HCT116 (cell line): Measurements from ENCODE around the gene RGS11. TPM values are rescaled to one million over a fixed set of nuclear protein-coding genes. Genes with fewer than 3 reads are reported as not detected.

ENCODE experiments used
- ATAC-seq: fragments of 200-7000 bp; cut with Tn5 transposase; 2 replicates; pipeline ENCODE4 v1.9.1; 2020; ENCODE audit warnings: mild to moderate bottlenecking, moderate library complexity
- BruUV-seq: library from RNA; stranded (reverse); fragments of 400-500 nt; replicated peaks from 2 replicates; lab custom pipeline; 2021; lab: Mats Ljungman, UMichigan
- CTCF ChIA-PET: fragments of 300-600 bp; sonication (Branson Sonifier 250); formaldehyde crosslinking; loops from one replicate; lab custom pipeline; 2021; ENCODE audit warnings: antibody characterized with exemption; lab: Charles Lee
- POLR2A ChIA-PET: fragments of 300-600, 350-600 bp; sonication (Branson Sonifier 250); formaldehyde crosslinking; loops from one replicate; lab custom pipeline; 2021; ENCODE audit warnings: antibody characterized with exemption; lab: Charles Lee
- RAD21 ChIA-PET, 2 experiments: fragments of 300-600 bp; sonication (Branson Sonifier 250); formaldehyde crosslinking; loops; one replicate each; lab custom pipeline; 2023; ENCODE audit warnings: low total read pairs in 2 of 2; ENCODE audit not compliant: uncharacterized antibody in 2 of 2, unreplicated experiment in 2 of 2, low non-redundant PET in 1 of 2; lab: Charles Lee
- DNase-seq: peaks from one replicate; pipeline ENCODE4 v3.0.0-alpha.2; 2010; ENCODE audit warnings: low read depth, low spot score
- H2AFZ ChIP-seq: fragments of 200-600 bp; shearing (Covaris generic), sonication (generic); 2 replicates; pipeline ENCODE4 v1.6.1; 2017; ENCODE audit warnings: low read depth, mixed run types, mixed read lengths, antibody characterized with exemption, low read length; ENCODE audit not compliant: poor library complexity, severe bottlenecking
- H3K27ac ChIP-seq: 2 replicates; pipeline ENCODE4 v1.5.1; 2012; ENCODE audit warnings: low read depth, low read length
- H3K27me3 ChIP-seq: fragments of 200-600 bp; sonication (generic); 2 replicates; pipeline ENCODE4 v1.6.1; 2016; ENCODE audit warnings: mixed run types, low read length, mixed read lengths; ENCODE audit not compliant: insufficient read depth
- H3K36me3 ChIP-seq, 2 experiments: fragments of 200-500 bp in 1 of 2; fragments of 200-600 bp in 1 of 2; sonication (Bioruptor generic) in 1 of 2; sonication (generic) in 1 of 2; 2 replicates each; pipeline versions ENCODE4 v1.5.1 to v1.6.1; 2014 to 2016; ENCODE audit warnings: low read length in 2 of 2, inconsistent platforms in 1 of 2, mixed read lengths in 1 of 2, mixed run types in 1 of 2; ENCODE audit not compliant: insufficient read depth in 2 of 2, control insufficient read depth in 1 of 2
- H3K4me1 ChIP-seq, 2 experiments: fragments of 200-600 bp in 1 of 2; sonication (generic) in 1 of 2; 2 replicates each; pipeline versions ENCODE4 v1.5.1 to v1.6.1; 2012 to 2017; ENCODE audit warnings: low read length in 2 of 2, inconsistent platforms in 1 of 2, mild to moderate bottlenecking in 1 of 2, mixed read lengths in 1 of 2, mixed run types in 1 of 2, moderate library complexity in 1 of 2; ENCODE audit not compliant: insufficient read depth in 2 of 2, control insufficient read depth in 1 of 2
- H3K4me2 ChIP-seq: fragments of 200-600 bp; sonication (generic); 2 replicates; pipeline ENCODE4 v1.6.1; 2017; ENCODE audit warnings: mixed run types, low read length, mixed read lengths
- H3K4me3 ChIP-seq, 2 experiments: fragments of 200-600 bp in 1 of 2; sonication (generic) in 1 of 2; replicated peaks in 1 of 2; 2 replicates each; pipeline ENCODE4 v1.5.1; 2011 to 2016; ENCODE audit warnings: low read length in 2 of 2, control low read depth in 1 of 2, low read depth in 1 of 2, mild to moderate bottlenecking in 1 of 2, mixed read lengths in 1 of 2, mixed run types in 1 of 2
- H3K79me2 ChIP-seq: fragments of 200-600 bp; sonication (generic); 2 replicates; pipeline ENCODE4 v1.6.1; 2017; ENCODE audit warnings: mild to moderate bottlenecking, mixed run types, low read length, moderate library complexity, mixed read lengths; ENCODE audit not compliant: insufficient read depth
- H3K9ac ChIP-seq: fragments of 200-600 bp; sonication (generic); 2 replicates; pipeline ENCODE4 v1.6.1; 2016; ENCODE audit warnings: low read length, mixed read lengths
- H3K9me2 ChIP-seq: fragments of 200-600 bp; sonication (generic), shearing (Covaris generic); 2 replicates; pipeline ENCODE4 v1.6.1; 2017; ENCODE audit warnings: mixed run types, mild to moderate bottlenecking, moderate library complexity; ENCODE audit not compliant: insufficient read depth
- H3K9me3 ChIP-seq, 2 experiments: fragments of 200-500 bp in 1 of 2; fragments of 200-600 bp in 1 of 2; sonication (Bioruptor generic) in 1 of 2; sonication (generic) in 1 of 2; 2 replicates each; pipeline ENCODE4 v1.6.1; 2014 to 2017; ENCODE audit warnings: low read length in 2 of 2, mixed read lengths in 2 of 2, inconsistent platforms in 1 of 2, low read depth in 1 of 2, mild to moderate bottlenecking in 1 of 2, mixed run types in 1 of 2, moderate library complexity in 1 of 2; ENCODE audit not compliant: control insufficient read depth in 1 of 2, insufficient read depth in 1 of 2
- H4K20me1 ChIP-seq: fragments of 200-600 bp; sonication (generic), shearing (Covaris generic); 2 replicates; pipeline ENCODE4 v1.6.1; 2017; ENCODE audit warnings: mixed run types, mild to moderate bottlenecking, moderate library complexity; ENCODE audit not compliant: insufficient read depth
- EZH2 ChIP-seq: fragments of 200-600 bp; sonication (generic); IDR thresholded peaks from 2 replicates; pipeline ENCODE4 v1.6.1; 2017; ENCODE audit warnings: antibody characterized with exemption, mixed run types
- EZH2phosphoT487 ChIP-seq: fragments of 200-600 bp; IDR thresholded peaks from 2 replicates; pipeline ENCODE4 v1.6.1; 2018; ENCODE audit warnings: antibody characterized with exemption, borderline replicate concordance
- FOSL1 ChIP-seq: IDR thresholded peaks from 2 replicates; pipeline ENCODE4 v1.6.1; 2012; ENCODE audit warnings: low read depth
- POLR2A ChIP-seq: IDR thresholded peaks from 2 replicates; pipeline ENCODE4 v1.7.0; 2011; ENCODE audit warnings: borderline replicate concordance; ENCODE audit not compliant: insufficient read depth, insufficient read length; ENCODE audit errors: extremely low read depth
- SP1 ChIP-seq: IDR thresholded peaks from 2 replicates; pipeline ENCODE4 v1.6.1; 2012; ENCODE audit warnings: low read depth
- SRF ChIP-seq: IDR thresholded peaks from 2 replicates; pipeline ENCODE4 v1.6.1; 2012; ENCODE audit warnings: low read depth
- YY1 ChIP-seq: IDR thresholded peaks from 2 replicates; pipeline ENCODE4 v1.6.1; 2011; ENCODE audit warnings: low read length, low read depth, moderate library complexity, mild to moderate bottlenecking; ENCODE audit not compliant: insufficient replicate concordance; ENCODE audit errors: extremely low read depth
- ZFX ChIP-seq: fragments of 450-650 bp; IDR thresholded peaks from 2 replicates; pipeline ENCODE4 v1.6.1; 2017
- intact Hi-C: fragments of 100-400 bp; cut with micrococcal nuclease; formaldehyde crosslinking; loops from 2 replicates; pipeline ENCODE4 v1.10.0; 2022
- total RNA-seq: library from RNA; stranded (reverse); gene quantifications from one replicate; pipeline ENCODE4 v1.2.1, GENCODE V29; 2021; ENCODE audit not compliant: unreplicated experiment
- TF ChIP-seq, protein P1 (sequence below): IDR thresholded peaks from 2 replicates; pipeline ENCODE4 v1.6.1; 2012
- TF ChIP-seq, protein P2 (sequence below): IDR thresholded peaks from 2 replicates; pipeline ENCODE4 v1.6.1; 2012

RGS11 gene
- total RNA-seq, 1 experiment from 2014 or later = not detected

DNA sequence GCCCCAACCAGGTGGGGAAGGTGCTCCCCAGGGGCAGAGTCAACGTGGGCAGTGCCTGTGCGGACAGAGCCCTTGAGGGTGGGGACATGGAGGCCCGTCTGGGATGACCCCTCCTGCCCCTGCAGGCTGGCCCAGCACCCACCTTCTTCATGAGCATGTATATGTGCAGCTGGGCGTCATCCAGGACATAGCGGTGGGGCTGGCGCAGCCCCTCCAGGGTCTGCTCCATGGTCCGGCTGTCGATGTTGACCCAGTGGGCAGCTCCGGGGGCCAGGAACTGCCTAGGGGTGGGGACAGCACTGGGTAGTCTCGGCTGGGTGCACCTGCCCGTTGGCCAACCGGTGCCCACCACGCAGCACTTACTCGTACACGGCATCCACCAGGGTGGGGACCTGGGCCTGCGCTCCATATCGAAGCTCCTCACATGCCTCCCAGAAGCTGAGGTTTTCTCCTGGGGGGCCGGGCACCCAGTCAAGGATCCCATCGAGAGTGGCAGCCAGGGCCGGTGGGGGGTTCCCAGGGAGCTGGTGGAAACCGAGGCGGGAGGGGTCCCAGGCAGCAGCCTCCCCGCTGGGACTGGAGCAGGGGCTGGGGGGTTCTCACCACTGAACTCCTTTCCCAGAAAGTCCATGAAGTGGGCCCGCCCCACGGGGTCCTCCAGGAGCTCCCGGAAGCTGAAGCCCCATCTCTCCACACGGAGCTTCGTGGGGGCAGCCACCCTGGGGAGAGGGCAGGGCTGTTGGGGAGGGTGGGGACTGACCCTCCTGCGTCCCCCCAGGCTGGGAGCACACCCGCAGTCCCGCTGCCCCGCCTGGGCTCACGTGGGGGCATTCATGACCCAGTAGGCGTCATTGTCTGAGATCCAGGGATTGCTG, 5.1 kb downstream of the RGS11 start:
- H3K27me3 ChIP-seq = no peaks in the 10 kb centered on the region
- POLR2A ChIA-PET = no interaction called here
- H3K27ac ChIP-seq = no peak overlapping the region
- no peaks in the 10 kb centered on the region for H3K9me3 ChIP-seq
- H3K4me2 ChIP-seq = no peak overlapping the region
- no peaks in the 10 kb centered on the region for H4K20me1 ChIP-seq
- BruUV-seq = no TSS peak
- no peaks in the 10 kb centered on the region for H3K4me1 ChIP-seq
- no peak overlapping the region for H2AFZ ChIP-seq
- CTCF ChIA-PET = no interaction called here
- no peak for DNase-seq
- no peak overlapping the region for H3K9ac ChIP-seq
- RAD21 ChIA-PET = no interaction called here
- H3K4me3 ChIP-seq = no peak overlapping the region
- H3K9me2 ChIP-seq = no peaks in the 10 kb centered on the region
- no peaks in the 10 kb centered on the region for H3K79me2 ChIP-seq
- intact Hi-C loops = no loop called here
- no peak for ATAC-seq
- no peaks in the 10 kb centered on the region for H3K36me3 ChIP-seq
- TF ChIP-seq, protein P1, sequence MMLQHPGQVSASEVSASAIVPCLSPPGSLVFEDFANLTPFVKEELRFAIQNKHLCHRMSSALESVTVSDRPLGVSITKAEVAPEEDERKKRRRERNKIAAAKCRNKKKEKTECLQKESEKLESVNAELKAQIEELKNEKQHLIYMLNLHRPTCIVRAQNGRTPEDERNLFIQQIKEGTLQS = no peak
- TF ChIP-seq FOSL1 (no peak), ZFX (no peak), SRF (no peak), EZH2 (no peak), POLR2A (no peak)
- TF ChIP-seq, protein P2, sequence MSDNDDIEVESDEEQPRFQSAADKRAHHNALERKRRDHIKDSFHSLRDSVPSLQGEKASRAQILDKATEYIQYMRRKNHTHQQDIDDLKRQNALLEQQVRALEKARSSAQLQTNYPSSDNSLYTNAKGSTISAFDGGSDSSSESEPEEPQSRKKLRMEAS = no peak

DNA sequence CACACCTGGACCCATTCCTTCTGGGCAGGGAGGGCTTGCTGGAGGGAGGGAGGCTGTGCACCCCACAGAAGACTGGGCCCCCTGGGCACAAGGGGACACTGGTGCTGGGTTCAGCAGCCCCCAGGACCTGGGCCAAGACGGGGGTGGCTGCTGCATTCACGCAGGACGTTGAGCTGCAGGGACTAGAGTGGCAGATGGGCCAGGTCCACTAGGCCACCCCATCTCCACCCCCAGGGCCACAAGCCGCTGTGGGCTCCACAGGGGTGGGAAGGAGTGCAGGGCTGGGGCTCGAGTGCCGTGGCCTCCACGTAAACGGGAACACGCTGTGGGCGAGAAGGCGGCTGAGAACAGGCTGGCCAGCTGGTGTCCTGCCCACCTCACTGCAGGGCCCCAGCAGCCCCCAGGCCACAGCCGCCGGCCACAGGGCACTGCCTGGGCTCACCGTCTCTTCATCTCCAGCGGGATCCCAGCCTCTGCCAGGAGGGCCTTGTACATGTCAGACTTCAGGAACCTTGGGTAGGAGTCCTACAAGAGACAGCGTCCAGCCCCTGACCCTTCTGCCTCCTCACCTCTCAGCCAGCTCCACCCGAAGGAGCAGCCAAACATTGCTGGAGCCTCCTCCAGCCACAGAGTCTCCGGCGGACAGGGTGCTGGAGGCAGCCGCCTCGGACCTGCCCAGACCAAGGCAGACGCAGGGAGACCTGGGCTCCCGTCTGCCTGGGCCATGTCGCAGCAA, 6.5 kb downstream of the RGS11 start:
- BruUV-seq = no TSS peak
- Histone ChIP-seq H2AFZ (no peak overlapping the region), H3K27me3 (no peaks in the 10 kb centered on the region), H3K9me3 (no peaks in the 10 kb centered on the region), H3K4me3 (no peak overlapping the region), H3K4me1 (no peaks in the 10 kb centered on the region), H3K4me2 (no peak overlapping the region), H3K9ac (no peak overlapping the region), H3K36me3 (no peaks in the 10 kb centered on the region), H4K20me1 (no peaks in the 10 kb centered on the region), H3K27ac (no peak overlapping the region), H3K79me2 (no peaks in the 10 kb centered on the region), H3K9me2 (no peaks in the 10 kb centered on the region)
- ATAC-seq (no peak), DNase-seq (no peak)
- ChIA-PET POLR2A (no interaction called here), RAD21 (no interaction called here), CTCF (no interaction called here)
- intact Hi-C loops = no loop called here
- TF ChIP-seq YY1 = no peak
- no peak for TF ChIP-seq SP1
- no peak for TF ChIP-seq EZH2phosphoT487
- TF ChIP-seq, protein P1 = no peak
